IMR-90 (cell line): ENCODE results near the gene MUCL3. TPM values are rescaled to one million over a fixed set of nuclear protein-coding genes. Genes with fewer than 3 reads are reported as not detected.

Experiments used
- ATAC-seq: fragments of 200-7000 bp; cut with Tn5 transposase; 2 replicates; pipeline ENCODE4 v1.9.1; 2020; ENCODE audit warnings: low read depth, mild to moderate bottlenecking, moderate library complexity
- BruUV-seq: library from RNA; stranded (reverse); fragments of 400-500 nt; replicated peaks from 2 replicates; lab custom pipeline; 2021; lab: Mats Ljungman, UMichigan
- CTCF ChIA-PET: fragments of 300-600 bp; formaldehyde crosslinking; extraction: SDS; loops from one replicate; lab custom pipeline; 2021; ENCODE audit warnings: antibody characterized with exemption; lab: Yijun Ruan, JAX
- POLR2A ChIA-PET: fragments of 300-600 bp; sonication (Branson Sonifier 250); formaldehyde crosslinking; loops from one replicate; lab custom pipeline; 2022; ENCODE audit warnings: antibody characterized with exemption; ENCODE audit not compliant: unreplicated experiment; lab: Charles Lee
- DNase-seq: peaks from one replicate; pipeline ENCODE4 v3.0.0; 2013
- H2AFZ ChIP-seq: replicated peaks from 2 replicates; pipeline ENCODE3; 2013; ENCODE audit warnings: low read length, mild to moderate bottlenecking; ENCODE audit not compliant: poor library complexity
- H2AK5ac ChIP-seq: 2 replicates; pipeline ENCODE4 v1.6.1; 2013; ENCODE audit warnings: low read depth, low read length, inconsistent platforms
- H2AK9ac ChIP-seq: replicated peaks from 2 replicates; pipeline ENCODE3; 2013; ENCODE audit warnings: mild to moderate bottlenecking, low read depth, low read length, moderate library complexity; ENCODE audit not compliant: poor library complexity
- H2BK120ac ChIP-seq: 2 replicates; pipeline ENCODE4 v1.6.1; 2013; ENCODE audit warnings: low read depth, low read length, inconsistent platforms
- H2BK15ac ChIP-seq: 3 replicates; pipeline ENCODE4 v1.6.1; 2013; ENCODE audit warnings: low read depth, low read length, inconsistent platforms
- H2BK20ac ChIP-seq: 2 replicates; pipeline ENCODE4 v1.6.1; 2013; ENCODE audit warnings: low read depth, mild to moderate bottlenecking, inconsistent platforms, low read length, moderate library complexity
- H2BK5ac ChIP-seq: 2 replicates; pipeline ENCODE4 v1.6.1; 2013; ENCODE audit warnings: mild to moderate bottlenecking, low read depth, low read length, inconsistent platforms; ENCODE audit not compliant: poor library complexity, severe bottlenecking
- H3K14ac ChIP-seq: replicated peaks from 2 replicates; pipeline ENCODE4 v1.6.1; 2013; ENCODE audit warnings: low read depth, low read length, inconsistent platforms
- H3K18ac ChIP-seq: 2 replicates; pipeline ENCODE4 v1.6.1; 2013; ENCODE audit warnings: low read depth, low read length, control low read depth
- H3K23ac ChIP-seq: 2 replicates; pipeline ENCODE4 v1.6.1; 2013; ENCODE audit warnings: low read depth, low read length, inconsistent platforms
- H3K27ac ChIP-seq: 2 replicates; pipeline ENCODE4 v1.5.1; 2013; ENCODE audit warnings: mild to moderate bottlenecking, control low read depth, low read length; ENCODE audit not compliant: insufficient read depth
- H3K27me3 ChIP-seq: 2 replicates; pipeline ENCODE4 v1.6.1; 2013; ENCODE audit warnings: low read length; ENCODE audit not compliant: control insufficient read depth, insufficient read depth
- H3K36me3 ChIP-seq: 2 replicates; pipeline ENCODE4 v1.6.1; 2013; ENCODE audit warnings: low read length, mixed read lengths; ENCODE audit not compliant: control insufficient read depth, insufficient read depth
- H3K4ac ChIP-seq: 2 replicates; pipeline ENCODE4 v1.6.1; 2013; ENCODE audit warnings: low read depth, low read length, inconsistent platforms
- H3K4me1 ChIP-seq: 2 replicates; pipeline ENCODE4 v1.6.1; 2013; ENCODE audit warnings: low read length, mixed read lengths; ENCODE audit not compliant: control insufficient read depth, insufficient read depth
- H3K4me2 ChIP-seq: 2 replicates; pipeline ENCODE4 v1.6.1; 2013; ENCODE audit warnings: low read depth, mild to moderate bottlenecking, control low read depth, low read length, moderate library complexity
- H3K4me3 ChIP-seq: 2 replicates; pipeline ENCODE4 v1.5.1; 2013; ENCODE audit warnings: low read depth, mild to moderate bottlenecking, control low read depth, low read length, moderate library complexity; ENCODE audit not compliant: insufficient read depth
- H3K56ac ChIP-seq: 2 replicates; pipeline ENCODE4 v1.6.1; 2013; ENCODE audit warnings: low read length, inconsistent platforms; ENCODE audit not compliant: insufficient read depth; ENCODE audit errors: extremely low read depth
- H3K79me1 ChIP-seq, 2 experiments: 2 replicates each; pipeline ENCODE4 v1.6.1; 2013; ENCODE audit warnings: low read length in 2 of 2, inconsistent platforms in 1 of 2, low read depth in 1 of 2
- H3K9ac ChIP-seq: 2 replicates; pipeline ENCODE4 v1.6.1; 2013; ENCODE audit warnings: low read depth, low read length, control low read depth
- H3K9me1 ChIP-seq: 2 replicates; pipeline ENCODE4 v1.6.1; 2013; ENCODE audit warnings: low read length, inconsistent platforms; ENCODE audit not compliant: insufficient read depth
- H3K9me3 ChIP-seq: 2 replicates; pipeline ENCODE4 v1.6.1; 2013; ENCODE audit warnings: low read length; ENCODE audit not compliant: control insufficient read depth, insufficient read depth
- H4K20me1 ChIP-seq: 2 replicates; pipeline ENCODE4 v1.6.1; 2013; ENCODE audit warnings: low read length, inconsistent platforms; ENCODE audit not compliant: insufficient read depth
- H4K5ac ChIP-seq: 2 replicates; pipeline ENCODE4 v1.6.1; 2013; ENCODE audit warnings: mild to moderate bottlenecking, low read depth, low read length, control low read depth
- H4K8ac ChIP-seq, 2 experiments: 2 replicates each; pipeline ENCODE4 v1.6.1; 2013; ENCODE audit warnings: low read depth in 2 of 2, low read length in 2 of 2, control low read depth in 1 of 2, inconsistent platforms in 1 of 2
- H4K91ac ChIP-seq: 2 replicates; pipeline ENCODE4 v1.6.1; 2013; ENCODE audit warnings: low read depth, low read length, inconsistent platforms; ENCODE audit not compliant: insufficient read depth
- BHLHE40 ChIP-seq: fragments of 150-350 bp; IDR thresholded peaks from 2 replicates; pipeline ENCODE4 v1.6.1; 2016; ENCODE audit warnings: mild to moderate bottlenecking, low read depth, low read length
- CEBPB ChIP-seq: IDR thresholded peaks from 2 replicates; pipeline ENCODE4 v1.6.1; 2012; ENCODE audit warnings: low read depth, low read length, improper control_type of control experiment
- CHD1 ChIP-seq: IDR thresholded peaks from 2 replicates; pipeline ENCODE4 v1.6.1; 2012; ENCODE audit warnings: low read depth, low read length, improper control_type of control experiment
- CTCF ChIP-seq: conservative IDR thresholded peaks from 2 replicates; pipeline ENCODE4 v1.5.1; 2012; ENCODE audit warnings: mild to moderate bottlenecking, low read depth, low read length, improper control_type of control experiment
- ELK1 ChIP-seq: fragments of 150-350 bp; IDR thresholded peaks from 2 replicates; pipeline ENCODE4 v1.6.1; 2016; ENCODE audit warnings: low read depth, mild to moderate bottlenecking, low read length, moderate library complexity, borderline replicate concordance
- FOS ChIP-seq: fragments of 150-350 bp; IDR thresholded peaks from 2 replicates; pipeline ENCODE4 v1.6.1; 2016; ENCODE audit warnings: low read depth, low read length
- MAFK ChIP-seq: IDR thresholded peaks from 2 replicates; pipeline ENCODE4 v1.6.1; 2012; ENCODE audit warnings: low read depth, low read length, improper control_type of control experiment
- MAZ ChIP-seq: IDR thresholded peaks from 2 replicates; pipeline ENCODE4 v1.6.1; 2012; ENCODE audit warnings: low read depth, mild to moderate bottlenecking, low read length, improper control_type of control experiment, moderate library complexity, borderline replicate concordance
- MXI1 ChIP-seq: IDR thresholded peaks from 2 replicates; pipeline ENCODE4 v1.6.1; 2012; ENCODE audit warnings: low read depth, mild to moderate bottlenecking, low read length, moderate library complexity, borderline replicate concordance
- NFE2L2 ChIP-seq: fragments of 150-350 bp; IDR thresholded peaks from 2 replicates; pipeline ENCODE4 v1.6.1; 2016; ENCODE audit warnings: low read depth, mild to moderate bottlenecking, low read length
- POLR2A ChIP-seq: IDR thresholded peaks from 2 replicates; pipeline ENCODE4 v1.6.1; 2012; ENCODE audit warnings: mild to moderate bottlenecking, low read depth, low read length
- RAD21 ChIP-seq: IDR thresholded peaks from 2 replicates; pipeline ENCODE4 v1.6.1; 2012; ENCODE audit warnings: low read length, improper control_type of control experiment
- RCOR1 ChIP-seq: IDR thresholded peaks from 2 replicates; pipeline ENCODE4 v1.6.1; 2012; ENCODE audit warnings: mild to moderate bottlenecking, low read length, improper control_type of control experiment; ENCODE audit not compliant: insufficient replicate concordance
- RFX5 ChIP-seq: IDR thresholded peaks from 2 replicates; pipeline ENCODE4 v1.8.0; 2012; ENCODE audit warnings: low read depth, mild to moderate bottlenecking, low read length, moderate library complexity
- SMC3 ChIP-seq: fragments of 150-350 bp; IDR thresholded peaks from 2 replicates; pipeline ENCODE4 v1.6.1; 2016; ENCODE audit warnings: low read depth, mild to moderate bottlenecking, antibody characterized with exemption, low read length, moderate library complexity
- USF2 ChIP-seq: fragments of 150-350 bp; IDR thresholded peaks from 2 replicates; pipeline ENCODE4 v1.6.1; 2017; ENCODE audit warnings: mild to moderate bottlenecking, antibody characterized with exemption, low read length, low read depth
- WGBS, 2 experiments: methylation state at CpG; one replicate each; pipeline versions ENCODE4 v1.1.5 to v1.1.7; 2013; ENCODE audit warnings: missing lambda C conversion rate in 2 of 2; ENCODE audit not compliant: insufficient read length in 1 of 2; ENCODE audit errors: extremely low coverage in 2 of 2; 5-methylcytosine and 5-hydroxymethylcytosine counted together
- dilution Hi-C: fragments of 300-500 bp; cut with HindIII; formaldehyde crosslinking; loops from one replicate; pipeline ENCODE4 v1.14.3; 2018; ENCODE audit warnings: low sequenced_read_pairs; ENCODE audit not compliant: unreplicated experiment
- in situ Hi-C: fragments of 300-500 bp; cut with MboI; formaldehyde crosslinking; loops from 3 replicates; pipeline ENCODE4 v1.14.3; 2019; ENCODE audit warnings: low sequenced_read_pairs, inconsistent platforms, mixed read lengths
- intact Hi-C: fragments of 100-400 bp; cut with micrococcal nuclease; formaldehyde crosslinking; loops from 2 replicates; pipeline ENCODE4 v1.10.0; 2022
- polyA plus RNA-seq, 3 experiments: library from polyadenylated mRNA; depleted of rRNA; stranded (reverse); fragments of >200 nt; gene quantifications; 2 replicates each; pipeline ENCODE4 v1.2.3, GENCODE V29; 2012; ENCODE audit warnings: low replicate concordance in 1 of 3
- total RNA-seq: library from RNA; depleted of rRNA; stranded (reverse); fragments of >200 nt; gene quantifications from 2 replicates; pipeline ENCODE4 v1.2.3, GENCODE V29; 2012

MUCL3 gene
- total and polyA plus RNA-seq, 2 of the 4 experiments (the other 2 are of a cell fraction): not detected

DNA sequence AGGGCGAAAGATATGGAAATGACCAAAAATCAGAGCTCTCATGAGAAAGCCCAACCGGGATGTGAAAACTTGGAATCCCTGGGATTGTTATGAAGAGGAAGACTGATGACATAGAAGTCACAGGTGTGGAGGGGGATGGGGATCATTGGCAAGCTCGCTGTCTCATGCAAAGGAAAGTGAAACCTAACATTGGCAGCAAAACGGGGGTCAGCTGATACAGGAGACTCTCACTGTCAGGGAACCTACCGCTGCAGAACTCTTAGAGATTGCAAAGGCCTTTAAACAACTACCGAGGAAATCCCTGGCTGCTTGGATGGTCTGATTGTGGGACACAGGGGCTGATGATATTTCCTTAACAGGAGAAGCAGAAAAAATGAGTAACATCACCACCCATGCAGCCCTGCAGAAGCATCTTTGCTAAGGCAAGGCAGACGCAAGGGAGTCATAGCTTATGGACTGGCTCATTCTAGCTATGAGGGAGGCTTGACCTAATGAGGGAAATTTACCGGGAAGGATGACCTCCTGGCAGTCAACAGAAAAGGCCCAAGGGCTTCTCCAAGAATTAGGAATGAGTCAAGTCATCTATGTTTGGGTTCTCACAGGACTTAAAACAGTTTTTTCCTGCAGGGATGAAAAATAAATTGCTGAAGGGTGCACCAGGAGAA is 49.8 kb downstream of the MUCL3 start:
- DNase-seq: no peak
- in situ Hi-C loops: no loop called here

More for the DNA sequence above, 49.8 kb downstream of the MUCL3 start:
- Histone ChIP-seq H3K36me3 (no peaks in the 10 kb centered on the region), H2AK5ac (no peak overlapping the region), H3K9ac (no peak overlapping the region), H2BK15ac (no peak overlapping the region), H3K4ac (no peak overlapping the region), H2BK120ac (no peak overlapping the region), H2BK20ac (no peak overlapping the region), H3K23ac (no peak overlapping the region), H3K4me2 (no peak overlapping the region), H4K91ac (no peak overlapping the region), H3K27ac (no peak overlapping the region), H3K9me1 (no peaks in the 10 kb centered on the region), H2AFZ (no peak overlapping the region), H3K14ac (no peak overlapping the region), H2BK5ac (no peak overlapping the region), H4K5ac (no peak overlapping the region), H3K27me3 (peaks cover 12% of the 10 kb centered on the region), H4K8ac (no peak overlapping the region), H3K18ac (no peak overlapping the region), H3K4me3 (no peak overlapping the region), H3K56ac (no peak overlapping the region), H2AK9ac (no peak overlapping the region), H4K20me1 (no peaks in the 10 kb centered on the region; the same call in 1 of the 2 replicates), H3K4me1 (no peaks in the 10 kb centered on the region), H3K9me3 (no peaks in the 10 kb centered on the region), H3K79me1 (no peaks in the 10 kb centered on the region)
- CTCF ChIA-PET: interaction anchor here (0.8 kb wide), 1 partner anchor 80 kb away, joined by 3 read pairs; no protein-coding TSS in a partner anchor
- intact Hi-C loops: no loop called here
- BruUV-seq: no TSS peak
- 49% methylated on average over 4 of the region's 8 CpGs; no CpG with 5 or more reads in 1 of the 2 experiments for WGBS, 2 experiments
- POLR2A ChIA-PET: no interaction called here
- TF ChIP-seq USF2 (no peak), NFE2L2 (no peak), ELK1 (no peak), POLR2A (no peak), RCOR1 (no peak), MAFK (no peak), CEBPB (no peak), FOS (no peak), BHLHE40 (no peak), MAZ (no peak), MXI1 (no peak), RFX5 (no peak), SMC3 (no peak), CHD1 (no peak), CTCF (no peak), RAD21 (no peak)
- dilution Hi-C loops: no loop called here
- no peak for ATAC-seq
